ENCODE data around the gene EFCAB6.

The EFCAB6 gene

DNA sequence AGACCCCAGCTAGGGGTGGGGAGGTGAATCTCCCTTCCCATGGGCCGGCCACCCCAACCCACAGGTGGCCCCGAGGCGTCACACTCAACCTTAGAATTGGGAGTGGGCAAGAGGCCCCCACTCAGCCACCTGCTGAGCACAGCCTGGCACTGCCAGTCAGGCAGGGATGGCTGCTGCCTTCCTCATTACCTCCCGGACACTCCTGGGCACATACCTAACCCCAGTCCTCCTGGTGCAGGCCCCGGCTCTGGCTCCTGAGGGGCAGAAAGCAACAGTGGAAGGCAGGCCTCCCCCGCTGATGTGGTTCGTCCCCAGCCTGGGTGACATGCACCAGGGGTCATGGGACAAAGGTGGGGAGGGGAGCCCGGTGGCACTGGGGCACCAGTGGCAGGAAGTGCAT lies 296.7 kb downstream of the EFCAB6 start:
- DNase-seq = no peak

DNA sequence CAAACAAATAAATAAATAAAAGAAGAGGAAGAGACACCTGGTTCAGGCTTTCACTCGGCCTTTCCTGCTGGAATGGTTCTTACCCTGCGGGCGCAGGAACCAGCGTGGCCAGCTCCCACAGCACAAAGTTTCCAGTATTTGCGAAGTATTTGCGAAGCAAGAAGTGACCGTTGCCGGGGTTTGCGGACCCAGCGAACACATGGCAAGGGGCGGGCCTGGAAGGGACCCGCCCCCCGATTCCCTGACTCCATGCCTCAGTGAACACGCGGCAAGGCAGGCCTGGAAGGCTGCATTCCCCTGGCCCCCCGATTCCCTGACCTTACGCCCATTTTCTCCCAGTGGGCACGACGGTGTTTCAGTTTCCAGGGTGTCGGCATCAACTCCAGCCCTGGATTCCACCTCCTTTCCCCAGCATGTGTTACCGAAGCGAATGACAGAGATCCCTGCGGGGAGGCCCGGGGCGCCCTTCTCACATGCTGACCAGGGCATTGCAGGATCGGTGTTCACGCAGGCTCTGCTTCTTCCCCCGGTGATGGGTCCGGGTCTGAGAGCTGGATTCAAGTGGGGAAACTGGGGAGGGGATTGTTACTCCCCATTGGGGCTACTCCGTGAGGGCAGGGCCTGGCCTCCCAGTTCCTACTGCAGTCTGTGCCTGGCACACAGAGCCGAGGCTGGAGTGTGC lies 297.5 kb downstream of the EFCAB6 start:
- DNase-seq = no peak

DNA sequence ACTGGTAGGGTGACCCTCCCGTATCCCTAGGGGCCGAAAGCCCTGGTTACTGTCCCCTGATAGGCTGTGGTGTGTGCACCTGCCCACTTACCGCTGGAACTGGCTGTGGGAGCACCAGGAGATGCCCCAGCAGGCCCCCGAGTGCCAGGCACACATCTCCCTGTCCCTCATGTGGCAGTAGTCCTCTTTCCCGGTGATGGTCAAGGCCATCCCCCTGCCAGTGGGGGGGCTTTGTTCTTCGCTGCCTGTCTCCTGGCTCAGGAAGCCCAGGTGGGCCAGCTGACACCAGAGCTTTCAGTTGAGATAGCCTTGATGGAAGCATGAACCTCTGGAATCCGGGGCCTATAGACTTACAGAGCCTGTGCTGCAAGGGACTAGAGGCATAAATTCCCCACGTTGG lies 299.8 kb downstream of the EFCAB6 start:
- no peak for DNase-seq

DNA sequence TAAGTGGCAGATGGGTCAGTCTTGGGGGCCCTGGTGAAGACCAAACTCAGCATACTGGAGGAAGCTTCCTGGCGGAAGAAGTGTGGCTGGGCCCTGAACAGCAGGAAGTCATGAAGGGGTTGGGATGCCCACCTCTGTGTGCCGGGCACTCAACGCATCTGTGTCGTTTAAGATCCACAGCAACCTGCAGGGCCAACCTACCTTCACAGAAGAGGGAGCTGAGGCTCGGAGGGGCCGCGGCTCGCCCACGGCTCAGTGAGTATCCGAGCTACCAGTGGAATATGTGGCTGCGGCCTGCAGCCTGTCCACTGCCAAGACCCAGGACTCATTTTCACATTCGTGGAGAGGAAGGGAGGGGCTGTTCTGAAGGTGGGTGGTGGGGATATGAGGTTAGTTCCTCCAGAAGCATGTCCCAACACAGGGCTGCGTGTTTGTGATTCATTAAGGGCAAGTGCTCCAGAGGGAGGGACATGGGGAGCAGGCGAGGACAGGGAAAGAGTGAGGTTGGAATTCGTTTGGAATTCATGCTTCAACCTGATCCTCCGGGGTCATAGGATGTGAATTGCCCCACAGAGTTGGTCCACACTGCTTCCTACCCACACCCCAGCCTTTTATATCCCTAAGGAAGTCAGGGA lies 300.7 kb downstream of the EFCAB6 start:
- DNase-seq = no peak

DNA sequence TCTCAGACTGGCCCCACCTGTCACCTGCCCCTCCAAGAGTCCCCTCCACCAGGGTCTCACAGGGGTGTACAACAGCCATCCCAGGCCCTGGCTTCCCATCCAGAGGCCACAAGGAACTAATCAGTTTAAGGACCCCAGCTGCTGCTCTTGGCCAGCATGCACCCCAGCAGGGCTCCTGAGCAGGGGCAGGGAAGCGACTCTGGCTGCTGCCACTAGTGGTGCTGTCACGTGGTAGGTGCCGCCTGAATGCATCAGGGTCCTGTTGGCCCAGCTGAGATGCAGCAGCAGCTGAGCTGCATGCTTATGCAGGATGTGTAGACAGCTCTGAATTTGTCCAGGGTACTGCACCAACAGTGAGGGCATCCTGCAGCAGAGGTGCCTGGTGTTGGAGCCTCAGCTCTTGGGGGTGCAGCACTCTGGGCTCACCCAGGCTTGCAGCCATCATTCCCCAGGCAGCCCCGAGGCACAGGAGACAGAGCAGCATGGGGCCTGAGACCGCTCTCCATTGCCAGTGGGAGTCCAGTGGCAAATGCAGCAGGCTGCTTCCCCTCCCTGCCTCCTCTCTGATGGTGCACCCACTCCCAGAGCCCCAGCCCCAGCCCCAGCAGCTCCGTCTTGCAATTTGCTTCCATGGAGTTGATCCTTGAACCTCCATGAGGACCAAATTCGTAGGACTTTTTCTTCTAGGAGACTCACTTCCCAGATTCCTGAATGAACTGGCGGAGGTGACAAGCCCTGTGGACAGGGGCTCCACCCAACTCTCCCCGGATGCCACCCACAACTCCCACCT lies 301.6 kb downstream of the EFCAB6 start:
- DNase-seq = no peak

DNA sequence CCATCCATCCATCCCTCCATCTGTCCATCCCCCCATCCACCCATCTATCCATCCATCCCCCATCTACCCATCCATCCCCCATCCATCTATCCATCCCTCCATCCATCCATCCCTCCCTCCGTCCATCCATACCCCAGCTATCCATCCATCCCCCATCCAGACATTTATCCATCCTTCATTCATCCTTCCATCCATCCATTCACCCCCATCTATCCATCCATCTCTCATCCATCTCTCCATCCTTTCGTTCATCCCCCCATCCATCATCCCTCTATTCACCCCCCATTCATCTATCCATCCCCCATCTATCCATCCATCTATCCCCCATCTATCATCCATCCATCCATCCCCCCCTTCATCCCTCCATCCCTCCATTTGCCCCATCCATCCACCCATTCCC lies 302.8 kb downstream of the EFCAB6 start:
- no peak for DNase-seq

DNA sequence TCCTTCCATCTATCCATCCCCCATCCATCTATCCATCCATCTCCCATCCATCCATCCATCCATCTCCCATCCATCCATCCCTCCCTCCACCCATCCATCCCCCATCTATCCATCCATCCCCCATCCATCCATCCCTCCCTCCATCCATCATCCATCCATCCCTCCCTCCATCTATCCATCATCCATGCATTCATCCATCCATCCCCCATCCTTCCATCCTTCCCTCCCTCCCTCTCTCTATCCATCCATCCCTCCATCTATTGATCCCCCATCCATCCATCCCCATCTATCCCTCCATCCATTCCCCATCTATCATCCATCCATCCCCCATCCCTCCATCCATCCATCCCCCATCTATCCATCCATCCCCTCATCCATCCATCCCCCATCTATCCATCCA lies 303.6 kb downstream of the EFCAB6 start:
- no peak for DNase-seq

DNA sequence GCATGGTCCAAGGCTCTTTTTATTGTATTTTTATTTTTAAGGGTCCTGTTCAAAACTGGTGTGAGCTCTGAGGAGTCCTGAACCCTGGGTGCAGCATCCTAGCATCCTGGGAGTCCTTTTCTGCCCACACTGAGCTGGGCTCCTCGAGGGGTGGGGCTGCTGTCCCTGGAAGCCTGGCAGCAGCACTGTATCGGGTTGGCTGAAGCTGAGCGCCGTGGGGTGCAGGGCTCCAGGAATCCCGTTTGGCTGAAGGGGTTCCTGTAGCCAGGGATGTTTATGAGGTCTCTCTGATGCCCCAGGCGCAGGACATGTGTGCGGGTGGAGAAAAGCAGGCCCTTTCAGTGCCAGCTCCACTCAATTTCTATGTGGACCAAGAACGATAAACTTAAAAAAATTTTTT lies 304.9 kb downstream of the EFCAB6 start:
- DNase-seq = no peak

DNA sequence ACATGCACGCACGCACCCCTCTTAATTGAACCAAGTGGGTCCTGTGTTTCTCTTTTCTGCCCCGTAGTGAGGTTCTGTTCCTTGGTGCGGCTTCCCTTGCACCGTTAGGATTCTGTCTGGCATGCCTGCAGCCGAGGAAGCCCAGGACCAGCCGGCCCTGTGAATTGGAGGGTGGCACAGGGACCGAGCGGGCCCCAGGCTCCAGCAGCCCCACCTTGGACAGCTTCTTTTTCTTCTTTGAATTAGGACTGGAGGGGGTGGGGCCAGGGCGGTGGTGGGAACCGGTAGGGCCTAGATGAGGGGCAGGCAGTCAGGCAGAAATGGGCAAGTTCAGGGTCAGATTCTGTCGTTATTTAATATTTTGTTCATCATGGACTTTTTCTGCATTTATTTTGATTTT lies 305.6 kb downstream of the EFCAB6 start:
- DNase-seq = no peak

DNA sequence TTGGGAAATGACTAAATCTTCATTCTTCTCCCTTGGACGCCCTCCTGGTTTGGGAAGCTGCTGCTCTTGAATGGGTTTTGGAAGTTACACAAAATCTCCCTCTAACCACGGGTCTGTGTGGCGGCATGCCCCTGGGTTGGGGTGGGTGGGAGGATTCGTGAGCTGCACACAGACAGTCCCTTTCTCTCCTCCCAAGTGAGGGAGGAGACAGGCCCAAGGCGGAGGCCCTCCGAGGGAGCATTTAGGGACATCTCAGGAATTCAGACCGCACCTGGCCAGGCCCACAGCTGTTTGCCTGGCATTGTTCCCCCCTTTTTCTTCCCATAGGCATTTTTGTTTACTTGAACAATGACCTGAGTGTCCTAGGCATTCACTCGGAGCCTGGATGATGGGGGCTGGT lies 306.2 kb downstream of the EFCAB6 start:
- no peak for DNase-seq

DNA sequence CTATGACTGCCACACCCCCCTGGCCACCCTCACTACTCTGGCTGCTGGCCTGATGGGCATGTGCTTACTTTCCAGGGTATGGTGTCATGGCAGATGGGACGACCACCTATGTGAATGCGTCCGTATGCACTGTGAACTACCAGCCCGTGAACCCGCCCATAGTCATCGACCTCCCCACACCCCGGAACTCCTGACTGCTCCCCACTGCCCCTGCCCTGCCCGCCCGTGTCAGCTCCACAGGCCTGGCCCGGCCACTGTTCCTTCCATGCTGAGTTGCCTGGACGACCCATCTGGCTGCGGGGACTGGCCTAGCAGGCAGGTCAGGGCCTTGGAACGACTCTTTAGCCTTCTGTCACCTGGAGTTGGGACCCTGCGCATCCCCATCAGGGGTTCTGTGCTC lies 306.7 kb downstream of the EFCAB6 start:
- no peak for DNase-seq

DNA sequence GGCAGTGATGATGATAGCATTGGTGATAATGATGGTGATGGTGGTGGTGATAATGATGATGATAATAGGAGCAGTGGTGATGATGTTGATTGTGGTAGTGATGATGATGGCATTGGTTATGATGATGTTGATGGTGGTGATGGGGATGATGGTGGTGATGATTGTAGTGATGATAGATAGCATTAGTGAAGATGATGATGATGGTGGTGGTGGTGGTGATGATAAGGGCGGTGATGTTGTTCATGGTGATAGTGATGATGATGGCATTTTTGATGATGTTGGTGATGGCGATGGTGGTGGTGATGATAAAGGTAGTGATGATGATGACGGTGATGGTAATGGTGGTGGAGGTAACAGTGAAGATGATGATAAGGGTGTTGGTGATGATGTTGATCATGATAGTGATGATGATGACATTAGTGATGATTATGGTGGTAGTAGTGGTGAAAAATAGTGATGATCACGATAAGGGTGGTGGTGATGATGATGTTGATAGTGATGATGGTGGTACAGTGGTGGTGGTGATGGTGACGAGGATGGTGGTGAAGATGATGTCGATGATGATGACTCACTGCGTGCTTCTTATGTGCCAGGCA lies 307.3 kb downstream of the EFCAB6 start:
- no peak for DNase-seq

DNA sequence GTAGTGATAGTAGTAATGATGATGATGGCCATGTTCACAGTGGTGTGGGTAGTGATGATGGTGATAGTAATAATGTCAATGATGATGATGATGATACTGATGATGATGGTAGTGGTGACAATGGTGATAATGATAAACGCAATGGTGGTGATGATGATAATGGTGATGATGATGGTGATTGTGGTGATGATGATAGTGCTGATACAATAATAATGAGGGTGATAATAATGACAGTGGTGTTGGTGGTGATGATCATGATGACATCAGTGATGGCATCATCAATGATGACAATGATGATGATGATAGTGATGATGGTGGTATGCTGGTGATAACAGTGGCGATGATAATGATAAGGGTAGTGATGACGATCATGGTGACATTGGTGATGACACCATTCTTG lies 308.0 kb downstream of the EFCAB6 start:
- DNase-seq = no peak

DNA sequence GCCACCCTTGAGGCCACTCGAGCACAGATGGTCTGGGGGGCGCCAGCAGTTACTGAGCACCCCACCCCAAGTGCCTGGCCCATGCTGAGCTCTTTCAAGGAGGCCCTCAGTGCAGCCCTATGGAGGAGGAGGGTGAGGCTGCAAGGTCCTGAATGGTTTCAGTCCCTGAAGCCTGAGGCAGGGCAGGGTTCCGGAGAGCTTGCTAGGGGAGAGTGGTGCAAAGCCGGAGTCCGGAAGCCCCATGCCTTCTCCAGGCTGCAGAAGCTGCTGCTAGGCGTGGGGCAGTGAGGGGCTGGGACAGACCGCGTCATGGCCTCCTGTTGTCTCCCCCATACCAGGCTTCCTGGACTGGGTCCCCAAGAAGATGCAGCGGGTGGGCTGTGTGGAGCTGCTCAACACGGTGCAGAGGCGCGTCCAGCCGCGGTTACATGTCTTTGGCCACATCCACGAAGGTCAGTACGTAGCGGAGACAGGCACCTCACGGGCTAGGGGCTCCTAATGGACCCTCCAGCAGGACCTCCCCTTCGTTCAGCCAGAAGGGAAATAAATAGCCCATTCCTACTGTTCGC lies 309.7 kb downstream of the EFCAB6 start:
- no peak for DNase-seq

DNA sequence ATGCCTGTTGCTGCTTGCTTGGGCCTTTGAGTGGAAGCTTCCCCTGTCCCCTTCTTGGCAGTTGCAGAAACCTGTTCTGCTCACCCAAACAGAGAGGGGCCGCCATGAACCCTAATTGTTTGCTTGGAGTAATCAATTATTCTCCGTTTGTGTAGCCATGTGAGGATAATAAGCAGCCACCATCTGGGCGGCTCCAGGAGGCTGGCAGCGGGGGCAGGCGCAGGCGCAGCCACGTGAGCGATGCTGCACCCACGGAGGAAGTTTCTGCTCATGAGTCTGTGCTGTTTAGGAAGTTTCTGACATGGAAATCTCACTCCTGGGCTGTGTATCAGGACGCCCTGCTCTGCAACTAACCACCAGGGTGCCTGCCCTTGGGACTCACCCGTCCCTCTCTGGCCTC lies 310.2 kb downstream of the EFCAB6 start:
- no peak for DNase-seq

DNA sequence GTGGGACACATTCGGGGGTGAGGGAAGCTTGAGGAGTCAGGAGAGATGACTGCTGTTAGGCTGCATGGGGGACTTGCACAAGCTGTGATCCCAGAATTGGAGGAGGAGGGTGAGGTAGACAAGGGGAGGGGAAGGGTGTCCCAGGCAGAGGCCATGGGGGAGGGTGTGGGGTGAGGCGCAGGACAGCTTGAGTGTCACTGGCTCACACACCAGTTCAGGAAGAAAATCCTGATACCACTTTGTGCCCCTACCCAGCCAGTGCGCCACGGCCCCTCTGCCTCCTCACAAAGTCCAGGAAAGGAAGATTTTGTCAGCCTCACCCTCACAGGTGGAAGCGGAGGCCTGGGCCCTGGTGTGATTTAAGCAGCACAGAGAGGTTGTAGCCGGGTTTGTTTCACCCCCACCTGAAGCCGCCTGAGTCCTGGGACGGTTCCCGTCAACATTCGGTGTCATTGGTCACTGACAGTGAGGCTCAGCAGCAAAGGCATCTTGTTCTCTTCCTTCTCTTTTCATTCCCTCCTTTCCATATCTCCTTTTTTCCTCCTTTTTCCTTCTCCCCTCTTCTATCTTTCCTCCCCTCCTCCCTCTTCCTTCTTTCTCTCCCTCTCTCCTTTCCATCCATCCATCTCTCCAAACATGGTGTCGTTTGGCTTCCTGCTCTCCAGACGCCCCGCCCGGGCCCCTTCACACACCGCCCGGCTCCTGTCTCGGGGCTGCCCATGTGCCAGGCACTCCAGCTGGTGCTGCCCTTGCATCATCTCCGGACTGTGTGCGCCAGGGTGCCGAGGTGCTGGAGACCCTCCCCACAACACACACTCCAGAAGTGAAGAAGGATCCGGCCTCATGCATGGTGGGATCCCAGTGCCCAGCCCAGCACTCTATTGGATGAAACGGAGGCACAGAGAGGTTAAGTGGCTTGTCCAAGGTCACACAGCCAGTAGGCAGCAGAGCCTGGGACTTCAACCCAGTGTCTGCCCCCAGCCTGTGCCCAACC lies 311.0 kb downstream of the EFCAB6 start:
- no peak for DNase-seq

DNA sequence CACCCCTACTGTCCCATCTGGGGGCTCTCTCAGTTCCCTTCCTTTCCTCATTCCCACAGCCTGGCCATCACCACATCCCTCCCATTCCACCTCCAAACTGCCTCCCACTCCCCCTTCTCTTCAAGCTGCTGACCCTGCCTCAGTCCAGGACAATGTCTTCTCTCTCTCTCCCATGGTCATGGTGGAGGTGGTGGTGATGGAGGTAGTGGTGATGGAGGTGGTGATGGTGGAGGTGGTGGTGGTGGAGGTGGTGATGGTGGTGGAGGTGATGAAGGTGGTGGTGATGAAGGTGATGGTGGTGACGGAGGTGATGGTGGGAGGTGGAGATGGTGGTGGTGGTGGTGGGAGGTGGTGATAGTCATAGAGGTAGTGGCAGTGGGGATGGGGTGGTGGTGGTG lies 313.2 kb downstream of the EFCAB6 start:
- DNase-seq = no peak

DNA sequence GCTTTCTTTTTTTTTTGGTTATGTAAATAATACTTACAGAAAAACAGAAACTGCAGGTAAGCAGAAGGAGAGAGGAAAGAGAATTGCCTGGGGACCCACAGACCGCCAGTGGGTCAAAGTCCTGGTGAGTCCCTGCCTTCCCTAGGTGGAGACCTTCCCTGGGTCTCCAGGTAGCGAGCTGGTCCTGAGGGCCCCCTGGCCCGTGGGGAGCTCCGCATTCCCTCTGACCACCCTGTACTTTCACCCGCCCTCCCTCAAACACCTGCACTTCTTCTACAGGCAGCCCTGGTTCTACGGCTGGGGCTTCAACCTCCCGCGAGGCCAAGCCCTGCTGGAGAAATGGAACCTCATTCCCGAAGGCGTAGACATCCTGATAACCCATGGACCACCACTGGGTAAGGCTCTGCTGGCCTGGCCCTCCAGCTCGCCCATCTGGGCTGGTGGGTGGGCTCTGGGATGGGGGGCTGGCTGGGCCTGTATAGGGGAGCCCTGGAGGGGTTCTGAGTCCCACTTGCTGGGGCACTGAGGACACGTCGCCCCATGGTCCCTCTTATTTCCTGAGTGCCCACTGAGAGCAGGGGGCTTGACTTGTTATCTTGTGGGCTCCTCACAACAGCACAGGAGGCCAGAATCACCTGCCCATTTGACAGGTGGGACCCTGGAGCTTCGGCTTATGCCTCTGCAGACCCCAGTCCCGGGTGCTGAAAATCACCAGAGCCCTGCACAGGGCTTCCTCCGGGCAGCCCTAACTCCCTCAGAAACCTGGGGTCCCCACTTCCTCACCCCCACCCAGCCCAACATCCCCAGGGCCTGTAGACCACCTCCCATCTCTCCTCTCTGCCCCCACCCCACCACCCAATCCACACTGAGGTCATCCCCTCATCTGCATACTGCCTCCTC lies 313.9 kb downstream of the EFCAB6 start:
- no peak for DNase-seq

DNA sequence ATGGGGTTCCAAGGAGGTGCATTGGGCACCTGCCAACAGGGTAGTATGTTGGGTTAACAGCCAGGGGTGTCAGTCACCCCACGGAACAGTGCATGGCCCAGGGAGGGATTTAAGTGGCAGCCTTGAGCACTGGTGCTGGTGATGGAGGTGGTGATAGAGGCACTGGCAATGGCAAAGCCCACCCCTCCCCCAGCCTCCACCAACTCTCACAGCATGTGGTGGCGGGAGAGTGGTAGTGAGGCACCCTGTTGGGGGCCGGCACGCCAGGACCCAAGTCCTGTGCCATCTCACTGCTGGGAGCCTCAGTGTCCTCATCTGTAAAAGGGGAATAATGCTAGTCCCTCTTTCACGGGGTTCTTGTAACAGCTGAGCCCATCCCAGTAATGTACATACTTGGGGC lies 318.8 kb downstream of the EFCAB6 start:
- DNase-seq = no peak

DNA sequence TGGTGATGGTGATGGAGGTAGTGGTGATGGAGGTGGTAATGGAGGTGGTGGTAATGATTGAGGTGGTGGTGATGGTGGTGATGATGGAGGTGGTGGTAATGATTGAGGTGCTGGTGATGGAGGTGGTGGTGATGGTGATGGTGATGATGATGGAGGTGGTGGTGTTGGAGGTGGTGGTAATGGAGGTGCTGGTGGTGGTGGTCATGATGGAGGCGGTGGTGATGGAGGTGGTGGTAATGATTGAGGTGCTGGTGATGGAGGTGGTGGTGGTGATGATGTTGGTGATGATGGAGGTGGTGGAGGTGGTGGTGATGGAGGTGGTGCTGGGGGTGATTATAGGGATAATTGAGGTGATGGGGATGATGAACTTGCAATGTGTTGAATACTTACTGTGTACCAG lies 320.4 kb downstream of the EFCAB6 start:
- DNase-seq = no peak

DNA sequence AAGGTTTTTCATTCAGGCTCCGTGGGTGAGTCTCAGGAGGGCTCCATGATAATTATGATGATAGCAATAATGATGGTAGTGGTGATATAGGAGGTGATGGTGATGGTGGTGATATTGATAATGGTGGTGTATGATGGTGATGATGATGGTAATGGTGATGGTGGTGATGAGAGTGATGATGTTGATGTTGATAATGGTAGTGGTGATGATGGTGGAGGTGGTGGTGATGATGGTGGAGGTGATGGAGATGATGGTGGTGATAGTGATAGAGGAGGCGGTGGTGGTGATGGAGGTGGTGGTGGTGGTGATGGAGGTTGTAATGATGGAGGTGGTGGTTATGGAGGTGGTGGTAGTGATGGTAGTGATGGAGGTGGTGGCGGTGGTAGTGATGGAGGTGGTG lies 320.9 kb downstream of the EFCAB6 start:
- no peak for DNase-seq
